PC-9 (cell line): Measurements from ENCODE around the gene SYNRG.

Experiments used
- EZH2 ChIP-seq: fragments of 200-600 bp; sonication (generic); IDR thresholded peaks from 2 replicates; pipeline ENCODE4 v1.8.0; 2017; ENCODE audit warnings: antibody characterized with exemption, low read depth
- TF ChIP-seq, protein P1 (sequence below): fragments of 200-600 bp; sonication (generic); conservative IDR thresholded peaks from 2 replicates; pipeline ENCODE4 v1.6.1; 2017; ENCODE audit warnings: mixed run types, antibody characterized with exemption, mild to moderate bottlenecking, moderate library complexity

- TF ChIP-seq, protein P1, sequence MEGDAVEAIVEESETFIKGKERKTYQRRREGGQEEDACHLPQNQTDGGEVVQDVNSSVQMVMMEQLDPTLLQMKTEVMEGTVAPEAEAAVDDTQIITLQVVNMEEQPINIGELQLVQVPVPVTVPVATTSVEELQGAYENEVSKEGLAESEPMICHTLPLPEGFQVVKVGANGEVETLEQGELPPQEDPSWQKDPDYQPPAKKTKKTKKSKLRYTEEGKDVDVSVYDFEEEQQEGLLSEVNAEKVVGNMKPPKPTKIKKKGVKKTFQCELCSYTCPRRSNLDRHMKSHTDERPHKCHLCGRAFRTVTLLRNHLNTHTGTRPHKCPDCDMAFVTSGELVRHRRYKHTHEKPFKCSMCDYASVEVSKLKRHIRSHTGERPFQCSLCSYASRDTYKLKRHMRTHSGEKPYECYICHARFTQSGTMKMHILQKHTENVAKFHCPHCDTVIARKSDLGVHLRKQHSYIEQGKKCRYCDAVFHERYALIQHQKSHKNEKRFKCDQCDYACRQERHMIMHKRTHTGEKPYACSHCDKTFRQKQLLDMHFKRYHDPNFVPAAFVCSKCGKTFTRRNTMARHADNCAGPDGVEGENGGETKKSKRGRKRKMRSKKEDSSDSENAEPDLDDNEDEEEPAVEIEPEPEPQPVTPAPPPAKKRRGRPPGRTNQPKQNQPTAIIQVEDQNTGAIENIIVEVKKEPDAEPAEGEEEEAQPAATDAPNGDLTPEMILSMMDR: no peak
- TF ChIP-seq EZH2: no peak
Observed at GRCh38 chr17:37568350-37569053, 40.7 kb downstream of the SYNRG start.
